Neural cell (in vitro differentiated cells): ENCODE measurements around the gene RAVER1. TPM values are rescaled to one million over a fixed set of nuclear protein-coding genes. Genes with fewer than 3 reads are reported as not detected.

Experiments used
- H2AFZ ChIP-seq: fragments of 200-600, 300-800 bp; sonication (generic), shearing (Covaris generic); 2 replicates; pipeline ENCODE4 v1.6.0; 2014; ENCODE audit warnings: low read depth, mild to moderate bottlenecking, antibody characterized with exemption, low read length, moderate library complexity
- H3F3A ChIP-seq: fragments of 200-600 bp; shearing (Covaris generic); 2 replicates; pipeline ENCODE4 v1.6.1; 2016; ENCODE audit warnings: mild to moderate bottlenecking, moderate library complexity, mixed read lengths, antibody characterized with exemption, low read length; ENCODE audit not compliant: insufficient read depth, poor library complexity, severe bottlenecking
- H3K27ac ChIP-seq: fragments of 200-600, 300-800 bp; sonication (generic), shearing (Covaris generic); 2 replicates; pipeline ENCODE4 v1.5.1; 2014; ENCODE audit warnings: mild to moderate bottlenecking, low read length, moderate library complexity
- H3K27me3 ChIP-seq: fragments of 300-800, 200-600 bp; sonication (generic), shearing (Covaris generic); 2 replicates; pipeline ENCODE4 v1.6.0; 2014; ENCODE audit warnings: mild to moderate bottlenecking, low read depth, low read length, moderate library complexity; ENCODE audit not compliant: insufficient read depth
- H3K36me3 ChIP-seq: fragments of 300-800, 200-600 bp; sonication (generic), shearing (Covaris generic); 2 replicates; pipeline ENCODE4 v1.5.1; 2014; ENCODE audit warnings: mild to moderate bottlenecking, antibody characterized with exemption, low read length, moderate library complexity; ENCODE audit not compliant: insufficient read depth
- H3K4me2 ChIP-seq: fragments of 300-800, 200-600 bp; sonication (generic), shearing (Covaris generic); 2 replicates; pipeline ENCODE4 v1.6.0; 2014; ENCODE audit warnings: mild to moderate bottlenecking, low read length
- H3K4me3 ChIP-seq: fragments of 300-800, 200-600 bp; sonication (generic), shearing (Covaris generic); 2 replicates; pipeline ENCODE4 v1.5.1; 2014; ENCODE audit warnings: mild to moderate bottlenecking, low read length, moderate library complexity
- H3K79me2 ChIP-seq: fragments of 200-600 bp; shearing (Covaris generic); replicated peaks from 2 replicates; pipeline ENCODE4 v1.6.0; 2014; ENCODE audit warnings: mild to moderate bottlenecking, low read length, moderate library complexity; ENCODE audit not compliant: insufficient read depth
- H3K9ac ChIP-seq: fragments of 300-800, 200-600 bp; sonication (generic), shearing (Covaris generic); 2 replicates; pipeline ENCODE4 v1.6.1; 2016; ENCODE audit warnings: mild to moderate bottlenecking, low read length, mixed read lengths
- H3K9me2 ChIP-seq: fragments of 200-600 bp; shearing (Covaris generic); 2 replicates; pipeline ENCODE4 v1.6.1; 2016; ENCODE audit warnings: mild to moderate bottlenecking, low read length, mixed read lengths; ENCODE audit not compliant: insufficient read depth
- H3K9me3 ChIP-seq: fragments of 200-600, 300-800 bp; sonication (generic), shearing (Covaris generic); 2 replicates; pipeline ENCODE4 v1.6.1; 2016; ENCODE audit warnings: mild to moderate bottlenecking, mixed run types, low read length, moderate library complexity, mixed read lengths
- H4K20me1 ChIP-seq: fragments of 200-600 bp; shearing (Covaris generic); 2 replicates; pipeline ENCODE4 v1.6.1; 2016; ENCODE audit warnings: mild to moderate bottlenecking, mixed run types; ENCODE audit not compliant: insufficient read depth
- EP300 ChIP-seq: fragments of 450-650 bp; conservative IDR thresholded peaks from 2 replicates; pipeline ENCODE4 v1.6.1; 2014; ENCODE audit warnings: antibody characterized with exemption, mild to moderate bottlenecking, moderate library complexity; ENCODE audit not compliant: poor library complexity, severe bottlenecking
- EZH2 ChIP-seq: fragments of 200-600, 300-800 bp; shearing (Covaris generic), sonication (generic); IDR thresholded peaks from 2 replicates; pipeline ENCODE4 v1.6.1; 2014; ENCODE audit warnings: antibody characterized with exemption, low read length, borderline replicate concordance, mild to moderate bottlenecking; ENCODE audit not compliant: insufficient read depth, poor library complexity, severe bottlenecking
- MXI1 ChIP-seq: fragments of 450-650 bp; conservative IDR thresholded peaks from 2 replicates; pipeline ENCODE4 v1.6.1; 2014; ENCODE audit warnings: antibody characterized with exemption, mild to moderate bottlenecking; ENCODE audit not compliant: poor library complexity, severe bottlenecking
- POLR2AphosphoS5 ChIP-seq: IDR thresholded peaks from 2 replicates; pipeline ENCODE4 v1.6.1; 2012
- RAD21 ChIP-seq: fragments of 450-650 bp; conservative IDR thresholded peaks from 2 replicates; pipeline ENCODE4 v1.6.1; 2014; ENCODE audit warnings: antibody characterized with exemption, mild to moderate bottlenecking, moderate library complexity
- REST ChIP-seq: IDR thresholded peaks from 2 replicates; pipeline ENCODE4 v1.6.1; 2012; ENCODE audit warnings: borderline replicate concordance
- SMC3 ChIP-seq: fragments of 450-650 bp; conservative IDR thresholded peaks from 2 replicates; pipeline ENCODE4 v1.6.1; 2014; ENCODE audit warnings: antibody characterized with exemption, mild to moderate bottlenecking, moderate library complexity; ENCODE audit not compliant: poor library complexity
- TAF1 ChIP-seq: IDR thresholded peaks from 2 replicates; pipeline ENCODE4 v1.6.1; 2012; ENCODE audit warnings: low read depth
- polyA plus RNA-seq: library from polyadenylated mRNA; depleted of rRNA; stranded (reverse); fragments of >200 nt; gene quantifications from 2 replicates; pipeline ENCODE4 v1.2.3, GENCODE V29; 2014
- TF ChIP-seq, protein P1 (sequence below): fragments of 450-650 bp; IDR thresholded peaks from 2 replicates; pipeline ENCODE4 v1.5.1; 2014; ENCODE audit warnings: antibody characterized with exemption, mild to moderate bottlenecking, moderate library complexity; ENCODE audit not compliant: poor library complexity, severe bottlenecking

Gene RAVER1
- polyA plus RNA-seq, 1 donor from 2014 or later: 1.3 TPM

GRCh38 chr19:10320602-10321416 is 12.5 kb downstream of the RAVER1 start:
- no peak overlapping the region for H3K4me3 ChIP-seq

GRCh38 chr19:10318807-10319682 is 14.3 kb downstream of the RAVER1 start:
- Histone ChIP-seq H3K9me2 (no peaks in the 10 kb centered on the region), H3K9me3 (no peaks in the 10 kb centered on the region), H3K27ac (no peak overlapping the region), H3K4me2 (no peak overlapping the region), H3K36me3 (no peaks in the 10 kb centered on the region), H3K27me3 (no peaks in the 10 kb centered on the region), H3K4me3 (no peak overlapping the region), H3K9ac (no peak overlapping the region), H3K79me2 (no peaks in the 10 kb centered on the region), H4K20me1 (no peaks in the 10 kb centered on the region), H3F3A (no peaks in the 10 kb centered on the region), H2AFZ (no peak overlapping the region)
- TF ChIP-seq SMC3 (no peak), RAD21 (no peak), MXI1 (no peak), EP300 (no peak), TAF1 (no peak), REST (no peak), EZH2 (no peak), POLR2AphosphoS5 (no peak)
- TF ChIP-seq, protein P1, sequence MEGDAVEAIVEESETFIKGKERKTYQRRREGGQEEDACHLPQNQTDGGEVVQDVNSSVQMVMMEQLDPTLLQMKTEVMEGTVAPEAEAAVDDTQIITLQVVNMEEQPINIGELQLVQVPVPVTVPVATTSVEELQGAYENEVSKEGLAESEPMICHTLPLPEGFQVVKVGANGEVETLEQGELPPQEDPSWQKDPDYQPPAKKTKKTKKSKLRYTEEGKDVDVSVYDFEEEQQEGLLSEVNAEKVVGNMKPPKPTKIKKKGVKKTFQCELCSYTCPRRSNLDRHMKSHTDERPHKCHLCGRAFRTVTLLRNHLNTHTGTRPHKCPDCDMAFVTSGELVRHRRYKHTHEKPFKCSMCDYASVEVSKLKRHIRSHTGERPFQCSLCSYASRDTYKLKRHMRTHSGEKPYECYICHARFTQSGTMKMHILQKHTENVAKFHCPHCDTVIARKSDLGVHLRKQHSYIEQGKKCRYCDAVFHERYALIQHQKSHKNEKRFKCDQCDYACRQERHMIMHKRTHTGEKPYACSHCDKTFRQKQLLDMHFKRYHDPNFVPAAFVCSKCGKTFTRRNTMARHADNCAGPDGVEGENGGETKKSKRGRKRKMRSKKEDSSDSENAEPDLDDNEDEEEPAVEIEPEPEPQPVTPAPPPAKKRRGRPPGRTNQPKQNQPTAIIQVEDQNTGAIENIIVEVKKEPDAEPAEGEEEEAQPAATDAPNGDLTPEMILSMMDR: no peak

More at GRCh38 chr19:10320602-10321416, 12.5 kb downstream of the RAVER1 start:
- Histone ChIP-seq H3K4me2 (no peak overlapping the region), H3K79me2 (no peaks in the 10 kb centered on the region), H3K27me3 (no peaks in the 10 kb centered on the region), H3K36me3 (no peaks in the 10 kb centered on the region), H3K27ac (no peak overlapping the region), H4K20me1 (no peaks in the 10 kb centered on the region), H3F3A (no peaks in the 10 kb centered on the region), H3K9me2 (no peaks in the 10 kb centered on the region), H2AFZ (no peak overlapping the region), H3K9me3 (no peaks in the 10 kb centered on the region), H3K9ac (no peak overlapping the region)
- TF ChIP-seq EP300: no peak
- TF ChIP-seq, protein P1: no peak
- TF ChIP-seq SMC3: no peak
- TF ChIP-seq POLR2AphosphoS5: no peak
- TF ChIP-seq RAD21: no peak
- no peak for TF ChIP-seq MXI1
